Ammon's horn (tissue), 1 donor: ENCODE measurements around the gene ARL15.

Experiments
- DNase-seq: peaks from one replicate; pipeline ENCODE4 v3.0.0-alpha.2; 2016; ENCODE audit warnings: low spot score

The ARL15 gene

DNA sequence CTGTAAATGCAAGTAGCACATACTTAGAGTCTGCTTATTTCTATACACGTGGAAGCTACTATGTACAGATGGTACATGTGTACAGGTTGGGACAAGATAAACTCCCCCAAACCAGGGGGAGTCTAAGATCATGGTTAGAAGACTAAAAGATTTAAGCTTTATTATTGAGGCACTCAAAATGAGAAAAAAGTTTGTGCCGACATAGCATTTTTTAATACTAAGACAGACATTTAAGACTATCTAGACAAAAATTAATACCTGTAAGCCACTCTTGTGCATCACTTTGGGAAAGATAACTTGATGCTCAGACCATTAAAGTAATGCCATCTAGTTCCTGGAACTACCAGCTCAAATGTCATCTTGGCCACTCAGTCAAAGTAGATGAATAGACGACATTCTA, 279.4 kb downstream of the ARL15 start:
- DNase-seq = no peak

DNA sequence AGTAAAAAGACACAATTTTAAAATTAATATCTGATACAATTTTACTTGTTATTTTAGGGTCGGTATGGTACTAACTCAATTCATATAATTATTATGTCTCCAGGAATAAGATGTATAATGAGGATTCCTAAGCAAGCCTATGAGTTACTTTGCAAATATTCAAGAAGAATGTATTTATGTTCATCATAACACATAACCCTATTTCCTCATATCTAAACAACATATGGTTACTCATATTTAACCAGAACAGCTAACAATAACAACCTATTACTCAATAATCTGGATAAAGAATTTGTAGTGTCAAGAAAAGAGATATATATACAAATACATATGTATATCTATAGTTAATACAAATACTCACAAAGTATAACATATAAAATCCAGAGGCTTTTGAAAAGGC, 285.9 kb downstream of the ARL15 start:
- DNase-seq = no peak

DNA sequence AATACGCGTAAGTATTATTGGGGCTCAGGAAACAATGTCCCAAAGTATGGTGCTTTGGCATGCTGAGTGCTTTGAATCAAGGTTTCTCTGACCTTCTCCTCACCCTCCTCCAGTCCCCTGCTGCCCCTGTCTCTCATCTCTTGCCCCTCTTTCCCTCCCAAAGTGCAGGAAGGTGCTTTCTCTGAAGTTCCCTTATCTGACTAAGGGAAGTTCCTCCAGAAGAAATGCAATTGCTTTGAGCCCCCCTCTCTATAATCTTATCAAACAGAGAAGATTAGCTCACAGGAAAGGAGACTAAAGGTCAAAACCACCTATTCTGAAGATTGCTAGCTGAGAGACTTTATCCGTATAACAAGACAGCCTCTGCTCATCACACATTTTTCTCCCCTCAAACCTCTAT, 288.1 kb downstream of the ARL15 start:
- DNase-seq = no peak

DNA sequence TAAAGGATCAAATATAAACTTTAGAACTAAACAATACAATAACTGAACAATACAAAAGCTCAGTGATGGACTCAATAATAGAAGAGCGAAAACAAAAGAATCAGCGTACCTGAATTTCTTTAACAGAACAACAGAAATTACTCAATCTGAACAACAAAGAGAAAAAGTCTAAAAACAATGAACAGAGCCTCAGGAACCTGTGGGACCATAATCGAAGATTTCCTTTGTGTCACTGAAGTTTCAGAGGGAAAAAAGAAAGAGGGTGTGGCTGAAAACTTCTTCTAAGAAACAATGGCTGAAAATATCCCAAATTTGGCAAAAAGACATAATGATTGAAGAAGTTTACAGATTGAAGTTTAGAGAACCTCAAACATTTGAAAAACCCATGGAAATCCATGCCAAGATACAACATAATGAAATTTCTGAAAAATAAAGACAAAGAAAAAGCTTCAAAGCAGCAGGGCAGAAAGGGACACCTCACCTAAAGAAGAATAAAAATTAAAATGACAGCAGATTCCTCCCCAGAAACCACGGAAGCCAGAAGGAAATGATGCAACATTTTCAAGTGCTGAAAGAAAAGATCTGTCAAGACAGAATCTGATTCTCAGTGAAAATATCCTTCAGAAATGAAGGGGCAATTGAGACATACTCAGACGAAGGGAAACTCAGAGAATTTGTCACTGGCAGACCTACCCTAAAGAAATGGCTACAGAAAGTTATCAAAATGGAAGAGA, 288.8 kb downstream of the ARL15 start:
- no peak for DNase-seq

DNA sequence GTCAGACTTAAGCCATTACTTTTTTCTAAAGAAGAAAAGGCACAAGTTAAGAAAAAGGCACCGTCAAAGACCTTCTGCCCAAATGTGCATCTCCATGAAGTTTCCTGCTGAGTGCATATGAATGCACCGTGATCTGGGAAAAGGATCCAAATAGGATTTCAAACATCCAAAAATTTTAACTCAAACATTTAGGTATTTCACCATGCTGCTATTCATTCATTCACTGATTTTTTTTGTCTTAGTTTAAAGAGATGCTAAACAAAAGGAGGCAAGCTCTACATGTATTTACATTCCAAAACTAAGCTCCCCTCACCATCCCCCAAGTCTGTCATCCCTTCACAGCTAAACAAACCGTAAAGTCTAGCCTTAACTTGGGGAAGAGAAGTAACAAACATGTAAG, 291.9 kb downstream of the ARL15 start:
- DNase-seq = no peak

DNA sequence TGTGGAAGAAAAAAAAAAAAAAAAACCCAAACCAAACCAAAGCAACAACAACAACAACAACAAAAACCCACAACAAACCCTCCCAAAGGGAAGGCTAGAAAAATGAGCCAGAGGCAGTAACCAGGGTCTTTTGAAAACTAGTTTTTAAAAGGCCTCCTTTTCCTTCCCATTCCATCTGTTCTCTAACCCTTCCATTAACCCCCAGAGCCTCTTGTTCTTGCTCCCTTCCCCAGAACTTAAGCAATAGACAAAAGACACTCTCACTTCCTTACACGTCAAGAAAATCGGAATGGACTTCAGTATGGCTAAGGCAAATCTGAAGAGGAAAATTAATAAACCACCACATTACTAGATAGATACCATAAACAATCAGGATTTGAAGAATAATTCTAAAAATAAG, 292.8 kb downstream of the ARL15 start:
- DNase-seq = no peak

DNA sequence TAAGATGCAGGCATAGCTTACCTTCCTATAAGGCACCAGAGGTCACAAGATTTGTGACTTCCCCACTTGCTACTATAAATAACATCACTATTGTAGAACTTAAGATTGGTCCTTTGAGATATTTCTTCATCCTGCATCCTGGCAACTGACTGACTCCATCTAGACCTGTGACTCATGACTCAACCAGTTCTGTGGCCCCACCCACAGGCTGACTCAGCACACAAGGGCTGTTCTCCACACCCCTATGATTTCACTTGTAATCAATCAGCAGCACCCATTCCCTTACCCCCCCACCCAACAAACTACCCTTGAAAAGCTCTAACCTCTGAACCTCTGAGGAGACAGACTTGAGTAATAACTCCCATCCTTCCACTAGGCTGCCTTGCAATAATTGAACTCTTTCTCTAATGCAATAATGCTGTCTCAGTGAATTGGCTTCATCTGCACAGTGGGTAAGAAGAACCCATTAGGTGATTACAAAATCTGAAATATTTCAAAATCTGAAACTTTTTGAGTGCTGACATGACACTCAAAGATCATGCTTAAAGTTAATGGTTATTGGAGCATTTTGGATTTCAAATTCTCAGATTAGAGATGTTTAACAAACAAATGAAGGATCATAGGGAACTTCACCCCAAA, 296.7 kb downstream of the ARL15 start:
- no peak for DNase-seq

DNA sequence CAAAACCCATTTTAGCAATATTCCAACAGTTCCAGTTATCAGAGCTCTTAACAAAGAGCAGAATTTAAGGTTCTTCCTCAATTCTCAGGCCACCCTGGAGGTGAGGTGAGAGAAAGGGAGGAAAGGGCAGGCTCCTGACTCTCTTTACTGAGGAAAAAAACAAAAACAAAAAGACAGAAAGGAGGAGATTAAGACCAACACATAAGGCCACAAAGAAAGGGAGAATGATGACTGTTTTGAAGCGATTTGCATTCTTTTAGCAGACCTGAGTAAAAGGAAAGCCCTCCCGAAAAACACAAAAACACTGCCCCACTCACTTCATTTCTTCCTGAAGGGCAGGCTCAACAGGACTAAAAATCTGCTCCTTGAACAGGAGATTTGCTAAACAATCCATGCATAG, 300.5 kb downstream of the ARL15 start:
- DNase-seq = no peak

DNA sequence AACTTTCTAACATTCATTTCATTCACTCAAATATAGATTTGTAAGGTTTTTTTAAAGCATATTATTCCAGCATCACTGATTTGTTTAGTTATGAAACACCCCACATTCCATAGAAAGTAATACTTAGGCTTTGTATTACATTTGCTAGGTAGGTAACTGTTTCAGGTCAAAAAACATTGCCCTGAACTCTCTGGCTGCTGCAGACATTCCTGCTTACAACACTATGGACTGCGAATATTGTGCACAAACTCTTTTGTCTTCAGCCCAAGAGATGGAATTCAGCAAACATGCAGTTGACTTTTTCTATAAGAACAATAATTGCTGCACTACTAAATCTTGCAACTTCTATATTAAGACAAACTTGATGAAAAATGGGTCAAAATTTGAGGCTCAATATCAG, 301.0 kb downstream of the ARL15 start:
- DNase-seq = no peak

DNA sequence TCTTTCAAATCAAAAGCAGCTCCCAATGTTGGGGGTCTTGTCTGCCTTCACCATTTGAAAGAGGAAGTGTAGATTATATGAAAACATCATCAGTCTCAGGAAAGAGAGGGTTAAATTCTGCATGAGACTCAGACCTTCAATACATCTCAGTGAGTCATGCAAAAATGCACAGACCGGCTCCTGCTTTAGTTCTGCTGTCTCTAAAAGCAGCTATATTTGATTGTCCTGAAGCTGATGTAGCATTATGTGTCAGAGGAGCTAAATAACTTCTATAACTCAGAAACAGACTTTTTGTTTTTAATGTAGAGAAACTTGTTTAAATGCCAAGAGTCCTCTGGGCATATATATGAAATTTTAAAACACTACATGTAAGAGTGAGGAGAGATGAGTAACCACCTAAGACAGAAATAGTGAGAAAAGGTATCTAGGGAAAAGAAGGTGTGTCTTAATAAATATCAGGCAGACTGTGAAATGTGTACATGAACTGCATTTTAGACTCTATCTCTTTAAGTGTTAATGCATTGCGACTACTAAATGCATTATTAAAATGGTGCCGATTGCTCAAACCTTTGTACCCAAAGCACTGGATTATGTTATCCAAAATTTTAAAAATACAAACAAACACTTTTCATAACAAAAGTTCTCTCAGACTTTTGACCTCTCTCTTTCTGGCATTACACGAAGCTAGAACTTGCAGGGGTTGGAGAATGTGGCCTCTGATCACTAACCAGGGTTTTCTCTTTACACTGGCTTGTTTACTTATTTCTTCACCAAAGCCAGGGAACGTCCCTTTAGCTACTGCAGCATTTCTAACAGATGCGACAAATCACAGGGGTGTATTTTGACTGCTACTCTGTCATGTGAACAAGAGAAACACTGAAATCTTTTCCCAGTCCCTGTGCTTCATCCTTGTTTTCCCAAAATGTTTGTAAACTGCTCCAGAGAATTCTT, 302.3 kb downstream of the ARL15 start:
- DNase-seq = no peak

DNA sequence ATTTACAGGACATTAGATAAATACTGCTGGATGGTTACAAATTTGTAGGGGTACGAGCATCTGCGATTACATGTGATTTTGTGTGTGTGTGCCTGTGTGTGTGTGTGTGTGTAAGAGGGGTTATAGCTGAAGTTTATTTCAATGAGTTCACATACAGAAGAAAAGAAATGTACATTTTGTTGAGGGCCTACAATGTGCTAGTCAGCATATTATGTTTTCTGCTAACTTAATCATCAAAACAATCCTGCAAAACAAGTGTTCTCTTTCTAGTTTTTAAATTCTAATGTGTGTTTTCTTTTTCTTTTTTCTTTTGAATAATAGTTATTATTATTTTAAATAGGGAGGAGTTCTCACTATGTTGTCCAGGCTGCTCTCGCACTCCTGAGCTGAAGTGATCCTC, 305.7 kb downstream of the ARL15 start:
- DNase-seq = no peak

DNA sequence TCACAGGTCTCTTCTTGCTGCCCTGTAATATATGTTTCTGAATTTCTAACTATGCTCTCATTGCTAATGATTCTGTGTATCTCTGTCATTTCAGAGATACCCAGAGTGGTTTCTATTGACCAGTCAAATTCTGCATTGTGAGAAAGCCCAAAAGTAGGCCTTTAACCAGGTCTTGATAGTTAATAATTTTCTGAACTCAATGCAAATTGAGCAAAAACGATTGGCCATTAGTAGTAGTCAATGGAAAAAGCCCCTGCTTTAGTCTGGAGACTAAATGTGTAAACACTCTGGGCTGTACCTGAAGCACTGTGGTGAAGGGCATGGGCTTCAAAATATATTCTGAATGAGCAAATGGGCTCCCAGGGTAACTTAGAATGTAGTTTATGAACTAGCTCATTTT, 307.6 kb downstream of the ARL15 start:
- DNase-seq = no peak

DNA sequence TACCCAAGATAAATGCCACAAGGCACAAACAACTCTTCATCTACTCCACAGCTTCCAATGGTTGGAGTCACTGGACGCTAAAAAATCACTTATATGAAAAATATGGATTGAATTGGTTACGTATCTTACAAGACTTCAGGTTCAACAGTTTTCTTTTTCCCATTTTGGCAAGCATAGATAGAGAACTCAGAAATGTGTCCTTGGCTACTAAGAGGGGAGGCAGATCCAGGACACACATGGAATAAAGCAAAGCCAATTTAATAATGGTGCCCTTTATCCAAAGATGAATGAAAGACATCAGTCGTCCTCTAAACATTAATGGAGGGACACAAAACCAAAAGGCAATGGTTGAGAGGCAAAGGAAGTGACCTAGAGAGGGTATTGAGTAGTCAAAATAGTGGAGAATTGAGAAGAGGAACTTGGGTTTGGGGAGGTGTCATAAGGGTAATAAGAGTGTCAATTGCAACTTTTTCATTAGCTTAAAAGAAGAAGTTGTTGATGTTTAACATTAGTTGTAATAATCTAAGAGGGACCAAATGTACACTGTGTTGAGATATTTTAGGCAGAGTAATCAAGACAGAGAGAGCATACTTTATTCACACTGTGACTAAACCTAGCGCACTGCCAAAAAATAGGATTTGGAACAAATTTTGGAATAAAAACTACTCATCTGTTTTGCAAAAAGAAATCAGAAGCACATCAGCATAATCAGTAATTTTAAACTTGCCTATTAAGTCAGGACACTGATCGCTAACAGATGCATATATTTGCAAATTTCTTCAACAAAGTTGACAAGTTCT, 308.2 kb downstream of the ARL15 start:
- DNase-seq = peak; percentile 17

DNA sequence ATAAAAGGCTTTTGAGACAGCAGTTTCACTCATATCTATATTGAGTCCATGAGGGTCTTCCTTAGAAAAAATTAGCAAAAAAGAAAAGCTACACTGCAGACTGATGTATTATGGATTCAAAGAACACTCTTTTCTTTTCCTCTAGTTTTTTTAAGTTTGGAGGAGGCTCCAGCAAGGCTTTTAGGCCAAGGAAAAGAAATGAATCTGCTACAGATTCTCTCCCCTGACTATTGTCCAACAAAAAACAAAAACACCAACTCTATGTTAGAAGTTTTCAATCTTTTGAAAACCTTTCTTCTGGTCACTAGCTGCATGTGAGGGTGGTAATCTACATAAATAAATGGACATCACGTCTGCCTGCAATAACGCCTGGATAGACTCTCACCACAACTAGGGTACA, 310.4 kb downstream of the ARL15 start:
- no peak for DNase-seq

DNA sequence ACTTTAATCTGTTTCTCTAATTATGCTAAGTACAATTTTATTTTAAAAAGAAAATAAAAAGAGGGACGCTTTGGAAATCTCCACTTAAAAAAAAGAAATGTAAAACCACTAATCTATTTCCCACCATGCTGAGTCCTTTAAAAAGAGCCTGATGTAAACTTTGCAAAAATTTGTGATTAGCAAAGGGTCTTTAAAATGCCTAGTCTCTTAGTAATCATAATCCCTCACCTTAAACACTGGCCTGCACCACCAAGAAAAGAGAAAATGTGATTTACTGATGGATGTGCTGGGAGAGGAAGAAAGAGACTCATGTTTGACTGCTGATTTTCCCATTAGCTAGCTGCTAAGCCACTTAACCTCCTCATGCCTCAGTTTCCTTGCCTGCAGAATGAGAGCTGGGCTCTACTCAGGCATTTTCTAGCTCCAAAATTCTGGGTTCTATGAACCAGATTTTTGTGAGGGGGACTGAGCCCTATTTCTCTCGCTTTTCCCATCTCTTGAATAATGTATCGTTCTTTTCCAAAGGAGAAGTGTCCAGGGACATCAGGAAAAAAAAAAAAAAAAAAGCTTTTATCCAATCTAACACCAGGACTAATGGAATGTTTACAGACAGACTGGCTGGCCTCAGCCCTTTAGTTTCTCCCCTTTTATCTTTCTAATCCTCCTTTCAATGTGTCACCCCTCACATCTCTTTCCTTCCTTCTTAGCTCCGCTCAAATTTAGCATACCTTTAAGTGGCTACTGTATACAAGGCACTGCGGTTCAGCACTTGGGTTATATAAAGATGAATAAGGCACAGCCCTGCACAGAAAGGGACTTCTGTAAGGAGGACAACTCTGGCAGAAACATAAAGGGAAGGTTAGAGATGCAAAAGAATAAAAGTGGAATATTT, 312.4 kb downstream of the ARL15 start:
- no peak for DNase-seq

DNA sequence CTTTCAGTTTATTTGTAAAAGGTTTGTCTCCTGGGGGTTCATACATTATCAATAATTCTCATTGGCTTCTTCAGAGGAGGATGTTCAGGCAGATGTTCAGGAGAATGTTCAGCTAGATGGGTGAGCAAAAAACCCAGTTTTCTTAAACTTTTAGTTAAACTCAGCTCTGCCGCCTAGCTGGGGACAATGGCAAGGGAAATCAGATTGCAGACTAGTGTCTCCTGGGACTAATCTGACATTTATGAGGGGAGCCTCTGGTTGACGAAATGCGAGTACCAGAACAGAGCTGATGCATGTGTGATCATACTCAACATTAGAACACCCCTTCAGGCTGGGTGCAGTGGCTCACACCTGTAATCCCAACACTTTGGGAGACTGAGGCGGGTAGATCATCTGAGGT, 314.4 kb downstream of the ARL15 start:
- DNase-seq = no peak

DNA sequence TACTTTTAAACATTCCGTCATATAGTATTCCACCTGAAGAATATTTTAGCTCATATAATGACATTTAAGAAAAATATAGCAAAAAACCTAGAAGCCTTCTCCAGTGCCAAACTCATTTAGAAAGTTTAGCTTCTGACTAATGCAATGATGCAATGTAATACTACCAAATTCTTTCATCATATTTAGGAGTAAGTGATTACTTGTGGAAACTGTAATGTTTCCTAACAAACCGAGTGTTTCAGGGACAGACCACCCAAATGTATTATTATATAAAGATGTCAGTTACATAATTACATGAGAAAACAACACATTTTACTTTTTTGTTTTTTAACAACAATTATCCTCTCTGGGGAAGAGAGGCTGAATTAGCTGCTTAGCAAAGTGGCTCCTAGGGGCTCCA, 316.2 kb downstream of the ARL15 start:
- no peak for DNase-seq

DNA sequence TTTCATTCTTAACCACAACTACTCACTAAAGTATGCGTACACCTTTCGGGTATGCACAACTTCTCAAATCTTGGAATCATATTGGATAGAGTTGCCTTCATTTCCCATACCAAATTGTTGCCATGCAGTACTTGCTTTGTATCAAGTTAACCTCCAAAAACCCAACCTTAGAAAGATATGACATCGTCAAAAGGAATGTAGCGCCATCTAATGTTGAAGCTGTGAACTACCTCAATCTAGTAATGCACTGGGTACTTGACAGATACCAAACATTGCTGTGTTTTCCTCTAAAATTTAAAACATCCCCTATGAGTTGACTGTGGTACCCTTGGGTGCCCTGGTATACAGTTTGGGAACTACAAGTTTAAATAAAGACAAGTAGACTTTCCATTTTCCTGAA, 318.4 kb downstream of the ARL15 start:
- DNase-seq = no peak

DNA sequence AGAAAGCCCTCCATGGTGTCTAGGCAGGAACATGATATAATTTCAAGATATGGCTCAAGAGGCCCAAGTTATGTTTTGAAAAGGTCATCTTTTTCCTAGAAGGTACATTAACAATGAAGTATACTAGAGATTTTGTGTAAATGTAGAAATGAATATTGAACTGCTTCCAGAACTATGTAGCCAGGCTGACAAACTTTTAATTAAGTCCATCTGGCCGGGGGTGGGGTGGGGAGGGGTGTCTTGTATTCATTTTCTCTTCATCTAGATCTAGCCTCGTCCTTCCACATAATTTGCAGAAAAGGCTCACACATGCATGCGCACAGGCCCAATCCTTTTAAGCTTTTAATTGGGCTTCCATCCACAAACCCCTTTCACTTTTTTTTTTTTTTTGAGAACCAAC, 323.3 kb downstream of the ARL15 start:
- no peak for DNase-seq

DNA sequence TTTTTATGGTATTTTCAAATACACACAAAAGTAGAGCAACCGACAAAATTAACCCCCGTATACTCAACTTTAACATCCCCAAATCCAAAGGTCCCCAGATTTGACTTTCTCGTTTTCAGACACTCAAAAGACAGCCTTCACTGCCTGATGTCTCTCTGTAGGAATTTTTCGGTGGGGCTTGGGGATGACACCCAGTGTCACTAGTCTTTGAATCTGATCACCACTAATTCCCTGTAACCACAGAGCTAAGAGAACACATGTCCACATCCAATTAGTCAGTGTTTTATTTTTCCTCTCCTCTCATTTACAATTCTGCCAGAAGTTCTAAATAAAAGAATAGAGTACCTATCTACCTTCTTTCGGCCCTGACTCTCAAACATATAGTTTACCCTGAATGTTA, 324.6 kb downstream of the ARL15 start:
- no peak for DNase-seq

DNA sequence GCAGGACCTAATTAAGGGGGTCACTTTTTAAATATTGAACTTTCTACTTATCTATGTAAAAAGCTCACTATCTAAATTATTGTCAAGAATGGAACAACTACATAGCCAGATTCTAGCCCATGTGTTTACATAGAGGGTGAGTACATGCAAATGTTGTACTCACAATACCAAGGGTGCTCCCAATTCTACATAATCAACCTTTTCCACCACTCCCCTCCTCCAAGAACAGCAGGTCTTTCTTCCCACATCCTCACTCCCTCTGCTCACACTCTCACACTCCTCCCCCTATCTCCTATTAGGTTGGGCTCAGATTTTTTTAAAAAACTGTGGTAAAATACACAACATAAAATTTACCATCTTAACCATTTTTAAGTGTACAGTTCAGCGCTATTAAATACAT, 325.4 kb downstream of the ARL15 start:
- DNase-seq = no peak
